GM12865 (cell line): ENCODE results near the gene GDPD5.

Source experiments
- DNase-seq: peaks from one replicate; pipeline ENCODE4 v3.0.0; 2010; ENCODE audit warnings: low read depth
- H3K4me3 ChIP-seq: 2 replicates; pipeline ENCODE4 v1.5.1; 2011; ENCODE audit warnings: mild to moderate bottlenecking, low read depth, low read length, control low read depth
- CTCF ChIP-seq: IDR thresholded peaks from 2 replicates; pipeline ENCODE4 v1.5.1; 2011; ENCODE audit warnings: low read length, control low read depth, low read depth, inconsistent platforms; ENCODE audit not compliant: insufficient read depth; ENCODE audit errors: missing control alignments

The GDPD5 gene

GRCh38 chr11:75557666-75558494, 32.1 kb upstream of the GDPD5 start:
- TF ChIP-seq CTCF, result no peak
- no peak overlapping the region for H3K4me3 ChIP-seq
- DNase-seq, result no peak

GRCh38 chr11:75556275-75556674, 30.5 kb upstream of the GDPD5 start:
- no peak overlapping the region for H3K4me3 ChIP-seq
- DNase-seq, result no peak
- TF ChIP-seq CTCF, result no peak

- DNase-seq, result no peak
- TF ChIP-seq CTCF, result no peak
- H3K4me3 ChIP-seq, result no peak overlapping the region
These were observed 29.5 kb upstream of the GDPD5 start for GRCh38 chr11:75555079-75555811.

GRCh38 chr11:75554258-75555022, 28.7 kb upstream of the GDPD5 start:
- DNase-seq, result no peak
- TF ChIP-seq CTCF, result no peak
- no peak overlapping the region for H3K4me3 ChIP-seq

GRCh38 chr11:75553889-75554257, 28.1 kb upstream of the GDPD5 start:
- no peak for DNase-seq
- no peak overlapping the region for H3K4me3 ChIP-seq
- no peak for TF ChIP-seq CTCF

- no peak for TF ChIP-seq CTCF
- DNase-seq, result no peak
- H3K4me3 ChIP-seq, result no peak overlapping the region
These were observed 27.4 kb upstream of the GDPD5 start for GRCh38 chr11:75553182-75553581.
